GM12891 (cell line): ENCODE data around the gene SMC4.

ENCODE experiments used
- PAX5 ChIP-seq: IDR thresholded peaks from 2 replicates; pipeline ENCODE4 v1.6.1; 2011; ENCODE audit warnings: low read length, moderate library complexity, mild to moderate bottlenecking; ENCODE audit not compliant: insufficient read depth, severe bottlenecking
- POLR2A ChIP-seq: IDR thresholded peaks from 2 replicates; pipeline ENCODE4 v1.6.1; 2011; ENCODE audit warnings: low read depth, low read length, control low read depth
- POLR2AphosphoS5 ChIP-seq: IDR thresholded peaks from 2 replicates; pipeline ENCODE4 v1.6.1; 2011; ENCODE audit warnings: low read depth, low read length, control low read depth
- SPI1 ChIP-seq: IDR thresholded peaks from 2 replicates; pipeline ENCODE4 v1.6.1; 2011; ENCODE audit warnings: low read depth, low read length, control low read depth
- TAF1 ChIP-seq: IDR thresholded peaks from 2 replicates; pipeline ENCODE4 v1.6.1; 2011; ENCODE audit warnings: low read depth, low read length, control low read depth

GRCh38 chr3:160472344-160472743, 72.9 kb downstream of the SMC4 start:
- TF ChIP-seq POLR2A = no peak
- no peak for TF ChIP-seq PAX5
- no peak for TF ChIP-seq POLR2AphosphoS5
- no peak for TF ChIP-seq SPI1
- TF ChIP-seq TAF1 = no peak
